CD4-positive, alpha-beta memory T cell (primary cell): ENCODE results near the gene SLC6A1. TPM values are rescaled to one million over a fixed set of nuclear protein-coding genes. Genes with fewer than 3 reads are reported as not detected.

ENCODE experiments used
- CTCF ChIA-PET: fragments of 350-600 bp; sonication (Branson Sonifier 250); formaldehyde crosslinking; loops from one replicate; lab custom pipeline; 2021; ENCODE audit warnings: inconsistent platforms; ENCODE audit not compliant: partially characterized antibody; lab: Charles Lee
- POLR2A ChIA-PET: fragments of 350-600 bp; sonication (Branson Sonifier 250); formaldehyde crosslinking; loops from one replicate; lab custom pipeline; 2021; ENCODE audit not compliant: partially characterized antibody; lab: Charles Lee
- DNase-seq, 5 donors: peaks; one replicate each; pipeline versions ENCODE4 v3.0.0 to v3.0.0-alpha.2; 2020 to 2022; ENCODE audit warnings: mixed read lengths in 1 of 5
- H3K27ac ChIP-seq: one replicate; pipeline ENCODE4 v1.7.0; 2013; ENCODE audit warnings: low read depth, low read length
- H3K27me3 ChIP-seq: 2 replicates; pipeline ENCODE4 v1.7.0; 2013; ENCODE audit warnings: mild to moderate bottlenecking, low read length, moderate library complexity; ENCODE audit not compliant: insufficient read depth
- H3K36me3 ChIP-seq: 2 replicates; pipeline ENCODE4 v1.7.0; 2013; ENCODE audit warnings: mild to moderate bottlenecking, low read length, moderate library complexity; ENCODE audit not compliant: insufficient read depth
- H3K4me1 ChIP-seq: 2 replicates; pipeline ENCODE4 v1.7.0; 2013; ENCODE audit warnings: mild to moderate bottlenecking, low read length, moderate library complexity; ENCODE audit not compliant: insufficient read depth
- H3K4me3 ChIP-seq, 2 donors: one replicate each; pipeline ENCODE4 v1.7.0; 2013; ENCODE audit warnings: low read length in 2 of 2, mild to moderate bottlenecking in 1 of 2
- H3K9me3 ChIP-seq, 2 donors: one replicate each; pipeline ENCODE4 v1.7.0; 2013; ENCODE audit warnings: low read length in 2 of 2, control low read depth in 1 of 2; ENCODE audit not compliant: control insufficient read depth in 1 of 2
- H3K27ac Mint-ChIP-seq, 7 donors: one replicate each; pipeline ENCODE4 v1.8.0; 2020 to 2021; ENCODE audit warnings: mixed read lengths in 7 of 7, mild to moderate bottlenecking in 6 of 7, inconsistent platforms in 3 of 7, moderate library complexity in 3 of 7
- H3K27me3 Mint-ChIP-seq, 2 donors: one replicate each; pipeline ENCODE4 v1.8.0; 2020 to 2021; ENCODE audit warnings: mixed read lengths in 2 of 2
- H3K36me3 Mint-ChIP-seq, 2 donors: one replicate each; pipeline ENCODE4 v1.8.0; 2020 to 2021; ENCODE audit warnings: mixed read lengths in 2 of 2, inconsistent platforms in 1 of 2, mild to moderate bottlenecking in 1 of 2
- H3K4me1 Mint-ChIP-seq, 4 donors: one replicate each; pipeline ENCODE4 v1.8.0; 2020 to 2021; ENCODE audit warnings: mixed read lengths in 4 of 4, mild to moderate bottlenecking in 1 of 4
- H3K4me3 Mint-ChIP-seq, 8 donors: one replicate each; pipeline ENCODE4 v1.8.0; 2020 to 2021; ENCODE audit warnings: mixed read lengths in 8 of 8, mild to moderate bottlenecking in 7 of 8, moderate library complexity in 6 of 8, inconsistent platforms in 3 of 8
- H3K9me3 Mint-ChIP-seq, 8 donors: one replicate each; pipeline ENCODE4 v1.8.0; 2020 to 2021; ENCODE audit warnings: mixed read lengths in 8 of 8, mild to moderate bottlenecking in 5 of 8, inconsistent platforms in 3 of 8, moderate library complexity in 1 of 8
- intact Hi-C: fragments of 100-400 bp; cut with micrococcal nuclease; formaldehyde crosslinking; loops from one replicate; pipeline ENCODE4 v1.15.1; 2023
- polyA plus RNA-seq, 2 donors: library from polyadenylated mRNA; unstranded; fragments of 300-500 nt; fragmentation: Illumina TruSeq; gene quantifications; one replicate each; pipeline ENCODE4 v1.2.3, GENCODE V29; 2021
- total RNA-seq, 2 experiments: library from RNA; stranded (reverse); gene quantifications; one replicate each; pipeline ENCODE4 v1.2.3, GENCODE V29; 2021

SLC6A1 gene
- total and polyA plus RNA-seq, 4 experiments from 2014 or later: not detected

DNA sequence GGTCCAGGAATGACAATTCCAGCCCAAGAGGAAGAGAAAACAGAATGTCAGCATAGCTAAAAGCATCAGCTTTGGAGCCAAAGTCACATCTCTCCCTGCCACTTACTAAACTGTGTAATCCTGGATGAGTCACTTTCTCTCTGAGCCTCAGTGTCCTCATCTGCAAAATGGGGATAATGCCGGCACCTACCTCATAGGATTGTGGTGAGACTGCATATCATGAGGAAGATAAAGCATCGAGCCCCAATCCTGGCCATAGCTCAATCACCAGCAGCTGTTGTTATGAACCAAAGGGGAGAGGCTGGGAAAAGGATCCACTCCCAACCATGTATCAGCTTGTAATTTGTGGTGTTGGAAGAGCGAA, 9.1 kb downstream of the SLC6A1 start:
- no peak overlapping the region for H3K27ac Mint-ChIP-seq
- peaks cover 0 to 1% (median 0%) of the 10 kb centered on the region in 8 donors for H3K9me3 Mint-ChIP-seq
- intact Hi-C loops: no loop called here
- H3K4me3 ChIP-seq: no peak overlapping the region
- ChIA-PET CTCF (interaction anchor here (1.1 kb wide), 1 partner anchor 14 kb away, joined by 3 read pairs; no protein-coding TSS in a partner anchor), POLR2A (no interaction called here)
- no peaks in the 10 kb centered on the region for H3K4me1 ChIP-seq
- H3K27me3 ChIP-seq: peaks cover 5% of the 10 kb centered on the region
- H3K36me3 Mint-ChIP-seq: no peaks in the 10 kb centered on the region
- H3K27me3 Mint-ChIP-seq: peaks cover 8 to 14% of the 10 kb centered on the region in 2 donors
- no peaks in the 10 kb centered on the region for H3K9me3 ChIP-seq
- H3K4me3 Mint-ChIP-seq: no peak overlapping the region
- H3K36me3 ChIP-seq: no peaks in the 10 kb centered on the region
- no peak for DNase-seq
- H3K4me1 Mint-ChIP-seq: no peaks in the 10 kb centered on the region
- H3K27ac ChIP-seq: no peak overlapping the region

DNA sequence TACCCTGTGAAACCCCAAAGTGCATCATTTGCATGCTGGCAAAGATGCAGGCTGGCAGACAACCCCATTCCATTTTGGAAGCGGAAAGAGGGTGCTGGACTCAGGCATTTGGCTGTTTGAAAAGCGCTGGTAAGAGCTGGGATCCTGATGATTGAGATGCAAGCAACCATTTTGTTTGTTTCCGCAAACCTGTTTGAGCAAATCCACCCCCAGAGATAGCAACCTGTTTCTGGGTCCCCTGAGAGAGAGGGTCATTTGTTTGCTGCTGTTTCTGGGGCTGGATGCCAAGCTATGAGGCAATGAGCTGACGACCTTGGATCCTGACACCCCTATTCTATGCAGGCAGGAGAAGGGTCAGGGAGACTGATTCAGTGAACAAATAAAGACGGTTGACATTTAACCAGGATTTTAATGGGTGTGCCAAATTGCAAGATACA, 9.8 kb downstream of the SLC6A1 start:
- Mint-ChIP-seq H3K36me3 (no peaks in the 10 kb centered on the region), H3K9me3 (peaks cover 0 to 1% (median 0%) of the 10 kb centered on the region in 8 donors), H3K4me3 (no peak overlapping the region), H3K4me1 (no peaks in the 10 kb centered on the region), H3K27ac (no peak overlapping the region), H3K27me3 (peaks cover 5 to 14% of the 10 kb centered on the region in 2 donors)
- intact Hi-C loops: no loop called here
- H3K4me1 ChIP-seq: no peaks in the 10 kb centered on the region
- H3K27me3 ChIP-seq: no peaks in the 10 kb centered on the region
- H3K9me3 ChIP-seq: no peaks in the 10 kb centered on the region
- DNase-seq: no peak
- H3K36me3 ChIP-seq: no peaks in the 10 kb centered on the region
- POLR2A ChIA-PET: no interaction called here
- CTCF ChIA-PET: interaction anchor here (1.1 kb wide), 1 partner anchor 14 kb away, joined by 3 read pairs; no protein-coding TSS in a partner anchor
- no peak overlapping the region for H3K4me3 ChIP-seq
- no peak overlapping the region for H3K27ac ChIP-seq

DNA sequence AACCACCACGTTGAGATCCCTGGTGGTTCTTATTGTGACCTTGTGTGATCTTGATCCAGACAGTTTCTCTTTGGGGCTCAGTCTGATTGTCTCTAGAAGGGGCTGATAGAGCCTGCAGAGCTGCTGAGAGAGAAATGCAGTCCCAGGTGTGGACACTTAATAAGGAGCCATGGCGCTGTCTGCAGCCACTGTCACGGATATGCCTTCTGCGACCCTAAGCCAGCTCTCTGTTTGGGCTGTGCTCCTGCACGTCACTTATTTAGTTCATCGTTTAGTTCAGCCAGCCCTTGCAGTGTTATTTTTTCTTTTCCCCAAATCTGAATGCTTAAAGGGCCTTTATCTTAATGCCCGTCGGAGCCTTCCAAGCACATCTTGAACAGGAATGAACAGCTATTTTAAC, 12.0 kb downstream of the SLC6A1 start:
- POLR2A ChIA-PET: no interaction called here
- no peak overlapping the region for H3K4me3 ChIP-seq
- H3K27ac ChIP-seq: no peak overlapping the region
- no peak for DNase-seq
- no peaks in the 10 kb centered on the region for H3K9me3 ChIP-seq
- H3K36me3 ChIP-seq: no peaks in the 10 kb centered on the region
- CTCF ChIA-PET: no interaction called here
- H3K9me3 Mint-ChIP-seq: peaks cover 0 to 1% (median 0%) of the 10 kb centered on the region in 8 donors
- no peaks in the 10 kb centered on the region for H3K4me1 Mint-ChIP-seq
- peaks cover 3 to 8% of the 10 kb centered on the region in 2 donors for H3K27me3 Mint-ChIP-seq
- no peak overlapping the region for H3K4me3 Mint-ChIP-seq
- no peaks in the 10 kb centered on the region for H3K36me3 Mint-ChIP-seq
- intact Hi-C loops: no loop called here
- H3K4me1 ChIP-seq: no peaks in the 10 kb centered on the region
- H3K27ac Mint-ChIP-seq: no peak overlapping the region
- H3K27me3 ChIP-seq: no peaks in the 10 kb centered on the region

DNA sequence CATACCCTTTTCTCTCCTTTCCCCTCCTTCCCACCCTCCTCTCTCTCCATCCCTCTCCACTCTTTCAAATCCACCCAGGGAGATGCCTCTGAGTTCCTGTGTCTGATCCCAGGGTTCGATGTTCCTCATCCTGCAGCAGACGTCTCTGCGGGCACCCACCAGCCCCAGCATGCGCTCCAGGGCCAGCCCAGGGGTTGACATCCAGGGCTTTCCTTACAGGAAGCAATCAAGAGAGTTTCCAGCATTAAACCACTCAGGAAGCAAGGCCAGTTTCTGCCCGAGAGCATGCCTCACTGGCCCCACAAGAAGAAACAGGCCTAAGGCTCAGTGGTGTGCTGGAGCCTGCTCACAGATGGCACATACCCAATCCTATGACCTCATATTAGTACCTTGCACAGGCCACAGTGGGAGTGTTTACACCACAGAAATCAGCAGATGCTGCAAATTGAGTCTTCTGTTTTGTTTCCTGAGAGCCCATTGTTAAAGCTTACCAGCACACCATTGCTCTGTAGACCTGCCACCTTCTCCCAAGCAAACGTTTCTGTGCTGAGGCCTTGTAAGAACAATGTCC, 13.2 kb downstream of the SLC6A1 start:
- H3K4me1 ChIP-seq: no peaks in the 10 kb centered on the region
- H3K36me3 Mint-ChIP-seq: no peaks in the 10 kb centered on the region
- H3K9me3 Mint-ChIP-seq: peaks cover 0 to 1% (median 0%) of the 10 kb centered on the region in 8 donors
- intact Hi-C loops: no loop called here
- H3K27me3 ChIP-seq: no peaks in the 10 kb centered on the region
- H3K9me3 ChIP-seq: no peaks in the 10 kb centered on the region
- POLR2A ChIA-PET: no interaction called here
- H3K4me3 Mint-ChIP-seq: no peak overlapping the region
- no peak overlapping the region for H3K27ac ChIP-seq
- no peaks in the 10 kb centered on the region for H3K4me1 Mint-ChIP-seq
- CTCF ChIA-PET: no interaction called here
- peaks cover 0 to 8% of the 10 kb centered on the region in 2 donors for H3K27me3 Mint-ChIP-seq
- no peak overlapping the region for H3K27ac Mint-ChIP-seq
- H3K36me3 ChIP-seq: no peaks in the 10 kb centered on the region
- no peak overlapping the region for H3K4me3 ChIP-seq
- no peak for DNase-seq

DNA sequence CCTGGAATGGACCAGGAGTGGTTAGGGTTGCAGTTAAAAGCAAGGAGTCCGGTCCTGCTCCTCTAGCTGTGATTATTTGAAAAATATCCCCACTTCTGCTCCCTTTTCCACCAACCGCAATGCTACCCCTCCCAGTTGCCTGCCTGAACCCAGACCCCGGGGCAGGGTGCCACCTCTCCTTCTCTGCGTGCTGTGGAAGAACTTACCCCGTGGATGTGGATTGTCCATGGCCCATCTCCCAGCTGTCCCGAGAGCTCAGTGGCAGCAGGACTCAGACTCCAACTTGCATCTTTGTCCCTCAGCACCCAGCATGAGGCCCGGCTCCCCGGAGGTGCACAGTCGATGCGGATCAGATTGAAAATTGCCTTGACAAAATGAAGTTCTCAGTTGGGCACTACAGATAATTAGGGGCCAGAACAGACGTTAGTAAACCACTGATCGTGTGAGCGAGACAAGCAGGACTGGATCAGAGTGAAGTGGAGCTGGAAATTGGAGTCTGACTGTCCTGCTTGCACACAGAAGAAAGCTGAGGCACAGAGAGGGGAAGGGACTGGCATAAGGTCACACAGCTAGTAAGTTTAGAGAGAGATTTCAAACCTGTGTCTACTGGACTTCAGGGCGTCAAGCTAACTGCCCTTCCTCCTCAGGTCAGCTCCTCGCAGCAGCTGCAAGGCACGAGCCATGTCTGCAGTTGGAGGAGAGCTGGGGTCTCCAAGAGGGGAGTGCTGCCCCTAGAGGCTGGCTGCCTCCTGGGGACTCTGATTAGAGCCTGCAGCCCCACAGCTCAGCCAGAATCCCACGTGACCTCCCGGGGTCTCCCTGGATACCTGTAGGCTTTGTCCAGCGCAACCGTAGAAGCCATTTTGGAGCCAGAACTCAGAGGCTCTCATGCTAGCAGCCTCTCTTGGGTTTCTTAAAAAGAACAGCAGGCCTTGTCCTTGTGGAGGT, 14.7 kb downstream of the SLC6A1 start:
- Mint-ChIP-seq H3K27ac (no peak overlapping the region), H3K4me1 (no peaks in the 10 kb centered on the region), H3K9me3 (peaks cover 0 to 1% (median 0%) of the 10 kb centered on the region in 8 donors), H3K4me3 (no peak overlapping the region), H3K36me3 (no peaks in the 10 kb centered on the region), H3K27me3 (peaks cover 0 to 5% of the 10 kb centered on the region in 2 donors)
- Histone ChIP-seq H3K4me3 (no peak overlapping the region), H3K36me3 (no peaks in the 10 kb centered on the region), H3K27ac (no peak overlapping the region), H3K9me3 (no peaks in the 10 kb centered on the region), H3K27me3 (no peaks in the 10 kb centered on the region), H3K4me1 (no peaks in the 10 kb centered on the region)
- CTCF ChIA-PET: no interaction called here
- no peak for DNase-seq
- POLR2A ChIA-PET: no interaction called here
- intact Hi-C loops: no loop called here

DNA sequence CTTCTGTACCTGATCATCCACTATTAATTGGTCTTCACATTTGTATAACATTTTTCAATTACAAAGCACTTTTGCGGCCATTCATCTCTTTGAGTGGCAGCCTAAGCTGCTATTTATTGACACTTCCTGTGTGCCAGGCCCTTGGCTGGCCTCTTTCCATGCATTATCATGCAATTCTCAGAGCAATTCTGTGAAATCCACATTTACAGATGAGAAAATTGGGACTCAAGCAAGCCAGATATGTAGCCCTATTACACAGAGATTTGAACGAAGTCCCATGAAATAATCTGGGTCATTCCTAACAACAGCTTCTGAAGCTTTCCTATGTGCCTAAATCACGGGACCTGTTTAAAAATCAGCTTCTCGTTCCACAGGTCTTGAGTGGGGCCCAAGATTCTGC, 17.4 kb downstream of the SLC6A1 start:
- no peak overlapping the region for H3K4me3 ChIP-seq
- Mint-ChIP-seq H3K4me1 (no peaks in the 10 kb centered on the region), H3K9me3 (no peaks in the 10 kb centered on the region), H3K27ac (no peak overlapping the region), H3K4me3 (no peak overlapping the region), H3K36me3 (no peaks in the 10 kb centered on the region), H3K27me3 (peaks cover 0 to 6% of the 10 kb centered on the region in 2 donors)
- intact Hi-C loops: no loop called here
- no peaks in the 10 kb centered on the region for H3K27me3 ChIP-seq
- CTCF ChIA-PET: no interaction called here
- H3K4me1 ChIP-seq: no peaks in the 10 kb centered on the region
- no peak overlapping the region for H3K27ac ChIP-seq
- no peaks in the 10 kb centered on the region for H3K36me3 ChIP-seq
- H3K9me3 ChIP-seq: no peaks in the 10 kb centered on the region
- DNase-seq: no peak
- POLR2A ChIA-PET: no interaction called here

DNA sequence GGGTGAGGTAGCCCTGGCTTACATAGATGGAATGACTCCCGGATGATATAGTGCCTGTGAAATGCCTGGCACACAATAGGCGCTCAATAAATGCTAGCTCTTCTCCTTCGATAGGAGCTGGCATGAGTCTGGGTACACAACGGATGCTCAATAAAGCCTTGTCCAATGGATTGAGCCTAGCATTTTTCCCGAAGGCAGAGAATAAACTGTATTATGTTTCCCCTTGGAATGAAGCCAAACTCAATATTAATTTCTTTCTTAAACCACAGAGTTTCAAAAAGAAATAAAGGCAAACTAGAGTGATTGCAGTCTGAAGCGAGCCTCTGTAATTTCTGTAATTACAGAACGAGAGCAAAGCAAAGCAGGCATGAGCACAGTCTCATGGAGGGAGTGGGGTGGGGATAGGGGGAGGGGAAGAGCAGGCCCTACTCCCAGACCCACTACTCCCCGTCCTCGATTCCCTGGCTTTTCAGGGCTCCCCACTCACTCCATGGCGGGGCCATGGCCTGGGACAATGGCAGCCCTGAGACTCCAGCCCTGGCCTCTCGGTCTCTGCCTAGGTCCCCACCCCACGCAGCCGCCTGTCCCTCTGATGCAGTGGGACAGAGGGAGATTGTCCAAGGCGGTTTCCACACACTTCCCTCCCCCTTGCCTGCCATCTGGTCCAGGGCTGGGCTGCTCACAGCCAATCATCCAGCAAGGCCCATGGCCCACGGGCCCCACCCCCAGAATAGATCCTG, 18.0 kb downstream of the SLC6A1 start:
- Histone ChIP-seq H3K27me3 (no peaks in the 10 kb centered on the region), H3K4me1 (no peaks in the 10 kb centered on the region), H3K27ac (no peak overlapping the region), H3K9me3 (no peaks in the 10 kb centered on the region), H3K4me3 (no peak overlapping the region), H3K36me3 (no peaks in the 10 kb centered on the region)
- no peaks in the 10 kb centered on the region for H3K9me3 Mint-ChIP-seq
- ChIA-PET POLR2A (no interaction called here), CTCF (no interaction called here)
- no peak for DNase-seq
- no peak overlapping the region for H3K4me3 Mint-ChIP-seq
- peaks cover 2 to 8% of the 10 kb centered on the region in 2 donors for H3K27me3 Mint-ChIP-seq
- no peaks in the 10 kb centered on the region for H3K36me3 Mint-ChIP-seq
- no peak overlapping the region for H3K27ac Mint-ChIP-seq
- intact Hi-C loops: no loop called here
- H3K4me1 Mint-ChIP-seq: no peaks in the 10 kb centered on the region
